ENCODE data around the gene ANKS3. TPM values are rescaled to one million over a fixed set of nuclear protein-coding genes. Genes with fewer than 3 reads are reported as not detected.

ANKS3 gene
- total RNA-seq, 1 experiment from 2014 or later: 22.6 TPM

- ATAC-seq (no peak), DNase-seq (no peak)
- Histone ChIP-seq H3K36me3 (ENCODE audit: low read depth, low read length) (no peaks in the 10 kb centered on the region), H3K4me3 (ENCODE audit: low read length) (no peak overlapping the region), H3F3A (ENCODE audit: low read length, unreplicated experiment) (no peaks in the 10 kb centered on the region), H3K9me3 (ENCODE audit: low read length) (no peaks in the 10 kb centered on the region), H2AFZ (ENCODE audit: low read length) (no peak overlapping the region), H3K9me2 (replicated peaks; ENCODE audit: low read length) (no peaks in the 10 kb centered on the region), H3K4me2 (ENCODE audit: low read length) (no peak overlapping the region), H3K9ac (ENCODE audit: low read length) (no peak overlapping the region), H3K27ac (ENCODE audit: low read length) (no peak overlapping the region), H3K4me1 (ENCODE audit: insufficient read depth, low read length) (no peaks in the 10 kb centered on the region), H4K20me1 (ENCODE audit: low read length) (no peaks in the 10 kb centered on the region), H3K79me2 (ENCODE audit: low read length) (no peaks in the 10 kb centered on the region), H3K27me3 (ENCODE audit: low read length) (no peaks in the 10 kb centered on the region)
- intact Hi-C loops (cut with micrococcal nuclease): no loop called here
- no TSS peak for BruUV-seq (replicated peaks)
- POLR2A ChIA-PET (ENCODE audit: unreplicated experiment): no interaction called here
- CTCF ChIA-PET: no interaction called here
- TF ChIP-seq EZH2 (IDR thresholded peaks at IDR 0.05; ENCODE audit: low read length, unreplicated experiment): no peak
- no peak for TF ChIP-seq EZH2phosphoT487 (IDR thresholded peaks at IDR 0.05; ENCODE audit: borderline replicate concordance, low read length)
- no peak for TF ChIP-seq CTCF (conservative IDR thresholded peaks at IDR 0.05; ENCODE audit: low read depth, low read length)
These were observed 77.8 kb downstream of the ANKS3 start for GRCh38 chr16:4656221-4656620.

GRCh38 chr16:4655801-4656200, 78.3 kb downstream of the ANKS3 start:
- intact Hi-C loops (cut with micrococcal nuclease): no loop called here
- no peaks in the 10 kb centered on the region for H3K9me3 ChIP-seq (ENCODE audit: low read length)
- H3K9me2 ChIP-seq (replicated peaks; ENCODE audit: low read length): no peaks in the 10 kb centered on the region
- ATAC-seq (no peak), DNase-seq (no peak)
- no peaks in the 10 kb centered on the region for H4K20me1 ChIP-seq (ENCODE audit: low read length)
- no peak overlapping the region for H2AFZ ChIP-seq (ENCODE audit: low read length)
- no peaks in the 10 kb centered on the region for H3F3A ChIP-seq (ENCODE audit: low read length, unreplicated experiment)
- ChIA-PET CTCF (no interaction called here), POLR2A (ENCODE audit: unreplicated experiment) (no interaction called here)
- no peak overlapping the region for H3K9ac ChIP-seq (ENCODE audit: low read length)
- H3K4me3 ChIP-seq (ENCODE audit: low read length): no peak overlapping the region
- H3K79me2 ChIP-seq (ENCODE audit: low read length): no peaks in the 10 kb centered on the region
- no peaks in the 10 kb centered on the region for H3K27me3 ChIP-seq (ENCODE audit: low read length)
- H3K27ac ChIP-seq (ENCODE audit: low read length): no peak overlapping the region
- BruUV-seq (replicated peaks): no TSS peak
- no peaks in the 10 kb centered on the region for H3K4me1 ChIP-seq (ENCODE audit: insufficient read depth, low read length)
- H3K4me2 ChIP-seq (ENCODE audit: low read length): no peak overlapping the region
- H3K36me3 ChIP-seq (ENCODE audit: low read depth, low read length): no peaks in the 10 kb centered on the region
- no peak for TF ChIP-seq EZH2phosphoT487 (IDR thresholded peaks at IDR 0.05; ENCODE audit: borderline replicate concordance, low read length)
- TF ChIP-seq EZH2 (IDR thresholded peaks at IDR 0.05; ENCODE audit: low read length, unreplicated experiment): no peak
- no peak for TF ChIP-seq CTCF (conservative IDR thresholded peaks at IDR 0.05; ENCODE audit: low read depth, low read length)

GRCh38 chr16:4654964-4655590, 79.0 kb downstream of the ANKS3 start:
- ChIA-PET POLR2A (ENCODE audit: unreplicated experiment) (no interaction called here), CTCF (no interaction called here)
- H3K9me2 ChIP-seq (replicated peaks; ENCODE audit: low read length): no peaks in the 10 kb centered on the region
- intact Hi-C loops (cut with micrococcal nuclease): no loop called here
- no peaks in the 10 kb centered on the region for H4K20me1 ChIP-seq (ENCODE audit: low read length)
- ATAC-seq (no peak), DNase-seq (no peak)
- no peak overlapping the region for H3K9ac ChIP-seq (ENCODE audit: low read length)
- H3K9me3 ChIP-seq (ENCODE audit: low read length): no peaks in the 10 kb centered on the region
- H3K4me2 ChIP-seq (ENCODE audit: low read length): no peak overlapping the region
- no peaks in the 10 kb centered on the region; the same call in 1 of the 2 replicates for H3K36me3 ChIP-seq (ENCODE audit: low read depth, low read length)
- TF ChIP-seq EZH2phosphoT487 (IDR thresholded peaks at IDR 0.05; ENCODE audit: borderline replicate concordance, low read length) (no peak), EZH2 (IDR thresholded peaks at IDR 0.05; ENCODE audit: low read length, unreplicated experiment) (no peak), CTCF (conservative IDR thresholded peaks at IDR 0.05; ENCODE audit: low read depth, low read length) (no peak)
- H3K27me3 ChIP-seq (ENCODE audit: low read length): no peaks in the 10 kb centered on the region
- H3K79me2 ChIP-seq (ENCODE audit: low read length): no peaks in the 10 kb centered on the region
- H3F3A ChIP-seq (ENCODE audit: low read length, unreplicated experiment): no peaks in the 10 kb centered on the region
- no peak overlapping the region for H2AFZ ChIP-seq (ENCODE audit: low read length)
- H3K27ac ChIP-seq (ENCODE audit: low read length): no peak overlapping the region
- H3K4me1 ChIP-seq (ENCODE audit: insufficient read depth, low read length): no peaks in the 10 kb centered on the region
- no peak overlapping the region for H3K4me3 ChIP-seq (ENCODE audit: low read length)
- BruUV-seq (replicated peaks): no TSS peak

Measured in PC-3 (cell line).